Pancreas (tissue), 10 donors: Measurements from ENCODE around the gene CYSLTR1. TPM values are rescaled to one million over a fixed set of nuclear protein-coding genes. Genes with fewer than 3 reads are reported as not detected.

Experiments
- ATAC-seq, 4 donors: fragments of 200-7000 bp; cut with Tn5 transposase; one replicate each; pipeline versions ENCODE4 v1.8.0 to v1.9.1; 2020; ENCODE audit warnings: mild to moderate bottlenecking in 4 of 4, moderate library complexity in 4 of 4
- DNase-seq, 6 donors: peaks; one replicate each; pipeline ENCODE4 v3.0.0-alpha.2; 2020
- FAIRE-seq: peaks from 2 replicates; lab custom pipeline; 2012; peaks lifted over from hg19 to GRCh38; lab: Jason Lieb, UNC
- H3K27ac ChIP-seq, 4 donors: fragments of 200-600 bp; sonication (generic); 1 replicate in 3 of 4; 2 replicates in 1 of 4; pipeline versions ENCODE4 v1.5.0 to v1.8.0; 2020
- H3K27me3 ChIP-seq, 4 donors: fragments of 200-600 bp; one replicate each; pipeline ENCODE4 v1.8.0; 2021
- H3K36me3 ChIP-seq, 3 donors: fragments of 200-600 bp; sonication (generic) in 1 of 3; one replicate each; pipeline versions ENCODE4 v1.5.0 to v1.8.0; 2020 to 2021
- H3K4me1 ChIP-seq, 3 donors: fragments of 200-600 bp; one replicate each; pipeline ENCODE4 v1.8.0; 2021
- H3K4me3 ChIP-seq, 4 donors: fragments of 200-600 bp; sonication (generic) in 2 of 4; one replicate each; pipeline versions ENCODE4 v1.5.0 to v1.8.0; 2020 to 2021
- H3K9me3 ChIP-seq, 4 donors: fragments of 200-600 bp; one replicate each; pipeline ENCODE4 v1.8.0; 2021
- WGBS, 2 donors: extraction: QIAGEN DNeasy Blood & Tissue Kit; methylation state at CpG; one replicate each; pipeline ENCODE4 v1.1.7; 2013; 5-methylcytosine and 5-hydroxymethylcytosine counted together
- intact Hi-C, 3 donors: fragments of 100-400 bp; cut with DNase I; formaldehyde crosslinking; loops; one replicate each; pipeline versions ENCODE4 v1.11.1 to v1.14.2; 2022
- polyA plus RNA-seq, 2 donors: library from polyadenylated mRNA; stranded (reverse); fragments of 200-250 nt; gene quantifications; one replicate each; pipeline ENCODE4 v1.2.3, GENCODE V29; 2013
- total RNA-seq, 6 donors: library from RNA; stranded (reverse); fragmentation: NEBNext Ultra II Directional in 4 of 6; extraction: Animal tissue kit (Norgen Biotek cat#: 25700) in 4 of 6; gene quantifications; one replicate each; pipeline versions ENCODE4 v1.2.1 to v1.2.4, GENCODE V29; 2021 to 2023
- TF ChIP-seq, protein P1 (sequence below), 4 donors: fragments of 200-600 bp; sonication (generic) in 3 of 4; IDR thresholded peaks; one replicate each; pipeline versions ENCODE4 v1.5.0 to v1.8.0; 2021; ENCODE audit warnings: antibody characterized with exemption in 4 of 4
- donor health status: healthy with polysubstance abuse.
- donor health status: DM: no; HTN: no; CAD: no; lungs with moderate emphysema.
- donor health status: DM: no; HTN: no; CAD: no.
- donor health status: control.
- donor health status: control.
- donor health status: Bipolar disorder and iron deficiency.
- donor health status: DM: yes; HTN: yes; CAD: no.
- donor health status: DM: no; HTN: no; CAD: no.
- donor health status: DM: no; HTN: no; CAD: no.
- donor health status: DM: yes; HTN: yes; CAD: no.

The CYSLTR1 gene
- total and polyA plus RNA-seq, 8 donors, result 0.19 to 1.5 (median 0.42) TPM

DNA sequence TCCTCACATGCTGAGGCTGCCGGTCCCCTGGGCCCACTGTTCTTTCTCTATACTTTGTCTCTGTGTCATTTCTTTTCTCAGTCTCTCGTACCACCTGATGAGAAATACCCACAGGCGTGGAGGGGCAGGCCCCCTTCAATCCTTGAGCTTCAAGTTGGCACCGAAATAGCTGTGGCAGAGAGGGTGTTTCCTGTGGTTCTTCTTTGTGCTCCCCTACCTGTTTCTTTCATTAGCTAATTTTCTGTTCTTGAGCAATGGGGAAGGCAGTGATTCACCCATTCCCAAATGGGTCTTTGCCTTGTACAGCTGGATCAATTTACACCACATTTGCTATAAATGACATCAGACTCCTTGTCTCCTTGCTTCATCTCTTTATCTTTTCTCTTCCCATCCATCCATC, 2.1 kb upstream of the CYSLTR1 start:
- 42 to 50% methylated on average over 4 of the region's 4 CpGs for WGBS, 2 donors
- no peak for DNase-seq
- intact Hi-C loops, result no loop called here
- FAIRE-seq, result no peak
- Histone ChIP-seq H3K4me3 (no peak overlapping the region), H3K27ac (no peak overlapping the region), H3K36me3 (no peaks in the 10 kb centered on the region), H3K9me3 (no peaks in the 10 kb centered on the region), H3K4me1 (no peaks in the 10 kb centered on the region), H3K27me3 (peaks cover 0 to 17% (median 0%) of the 10 kb centered on the region in 4 donors)
- no peak for ATAC-seq
- TF ChIP-seq, protein P1, sequence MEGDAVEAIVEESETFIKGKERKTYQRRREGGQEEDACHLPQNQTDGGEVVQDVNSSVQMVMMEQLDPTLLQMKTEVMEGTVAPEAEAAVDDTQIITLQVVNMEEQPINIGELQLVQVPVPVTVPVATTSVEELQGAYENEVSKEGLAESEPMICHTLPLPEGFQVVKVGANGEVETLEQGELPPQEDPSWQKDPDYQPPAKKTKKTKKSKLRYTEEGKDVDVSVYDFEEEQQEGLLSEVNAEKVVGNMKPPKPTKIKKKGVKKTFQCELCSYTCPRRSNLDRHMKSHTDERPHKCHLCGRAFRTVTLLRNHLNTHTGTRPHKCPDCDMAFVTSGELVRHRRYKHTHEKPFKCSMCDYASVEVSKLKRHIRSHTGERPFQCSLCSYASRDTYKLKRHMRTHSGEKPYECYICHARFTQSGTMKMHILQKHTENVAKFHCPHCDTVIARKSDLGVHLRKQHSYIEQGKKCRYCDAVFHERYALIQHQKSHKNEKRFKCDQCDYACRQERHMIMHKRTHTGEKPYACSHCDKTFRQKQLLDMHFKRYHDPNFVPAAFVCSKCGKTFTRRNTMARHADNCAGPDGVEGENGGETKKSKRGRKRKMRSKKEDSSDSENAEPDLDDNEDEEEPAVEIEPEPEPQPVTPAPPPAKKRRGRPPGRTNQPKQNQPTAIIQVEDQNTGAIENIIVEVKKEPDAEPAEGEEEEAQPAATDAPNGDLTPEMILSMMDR (IDR thresholded peaks at IDR 0.05), result no peak

DNA sequence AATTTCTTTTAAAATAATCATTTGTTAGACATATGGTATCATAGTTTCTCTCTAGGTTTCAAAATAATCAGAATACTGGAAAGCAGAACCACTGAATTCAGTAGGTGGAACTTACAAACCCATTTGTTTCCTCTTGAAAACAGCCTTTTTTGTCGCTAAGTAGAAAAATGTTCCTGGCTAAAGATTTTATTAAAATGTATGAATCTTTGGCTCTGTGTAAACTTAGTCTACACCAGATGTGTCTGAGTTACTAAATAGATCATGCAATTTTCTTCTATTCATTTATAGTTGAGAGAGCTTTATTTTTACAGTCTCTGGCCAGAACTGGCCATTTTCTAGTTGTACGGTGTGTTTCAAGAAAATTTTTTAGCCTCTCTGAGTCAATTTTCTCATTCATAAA, 1.0 kb downstream of the CYSLTR1 start:
- no peak overlapping the region for H3K27ac ChIP-seq
- 62 to 75% methylated on average over 2 of the region's 2 CpGs for WGBS, 2 donors
- no peak for DNase-seq
- H3K4me3 ChIP-seq, result peak overlapping the region in 1 of 4 donors; percentile 11
- H3K27me3 ChIP-seq, result peaks cover 0 to 13% (median 0%) of the 10 kb centered on the region in 4 donors
- ATAC-seq, result no peak
- H3K36me3 ChIP-seq, result no peaks in the 10 kb centered on the region
- TF ChIP-seq, protein P1 (IDR thresholded peaks at IDR 0.05), result no peak
- H3K4me1 ChIP-seq, result no peaks in the 10 kb centered on the region
- intact Hi-C loops, result no loop called here
- H3K9me3 ChIP-seq, result no peaks in the 10 kb centered on the region
- peak; percentile 67 for FAIRE-seq

DNA sequence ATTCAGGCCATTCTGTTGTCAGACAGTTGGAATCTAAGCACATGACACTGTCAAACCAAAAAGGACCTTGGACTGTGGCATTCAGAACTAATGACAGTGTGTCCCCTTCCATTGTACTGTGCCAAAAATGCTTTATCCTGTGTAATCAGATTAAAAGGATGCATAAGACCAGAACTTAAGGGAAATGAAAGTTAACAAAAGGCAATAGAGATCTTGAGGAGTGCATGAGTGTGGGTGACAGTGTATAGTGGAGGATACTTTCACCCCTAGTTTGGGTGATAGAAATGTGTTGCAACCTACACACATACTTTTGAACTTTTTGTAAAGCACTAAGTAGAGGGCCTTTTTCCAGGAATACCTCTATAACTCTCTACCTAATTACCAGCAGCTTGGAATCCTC, 4.5 kb downstream of the CYSLTR1 start:
- Histone ChIP-seq H3K36me3 (no peaks in the 10 kb centered on the region), H3K4me1 (no peaks in the 10 kb centered on the region), H3K27ac (no peak overlapping the region), H3K4me3 (no peak overlapping the region), H3K27me3 (peaks cover 0 to 13% (median 0%) of the 10 kb centered on the region in 4 donors), H3K9me3 (no peaks in the 10 kb centered on the region)
- intact Hi-C loops, result no loop called here
- ATAC-seq (no peak), DNase-seq (no peak), FAIRE-seq (no peak)
- TF ChIP-seq, protein P1 (IDR thresholded peaks at IDR 0.05), result no peak

DNA sequence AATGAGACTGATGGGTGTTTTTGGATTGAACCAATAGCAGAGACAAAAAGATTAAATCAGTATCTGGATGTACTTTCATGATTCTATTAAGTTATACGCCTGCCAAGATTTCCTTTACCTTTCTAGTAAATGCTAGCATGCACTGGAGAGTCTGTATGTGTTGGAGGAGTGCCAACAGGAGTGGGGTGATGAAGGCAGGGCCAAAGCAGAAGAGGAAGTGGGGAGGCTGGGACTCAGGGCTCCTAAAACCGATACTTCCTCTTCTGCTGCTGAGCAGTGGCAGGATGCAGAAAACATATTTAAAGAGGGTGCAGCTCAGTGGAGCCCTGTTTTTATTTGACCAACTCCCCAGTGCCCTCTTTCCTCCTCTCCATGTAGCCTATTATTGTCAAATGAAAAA, 5.6 kb downstream of the CYSLTR1 start:
- TF ChIP-seq, protein P1 (IDR thresholded peaks at IDR 0.05), result no peak
- H3K27me3 ChIP-seq, result peaks cover 0 to 13% (median 0%) of the 10 kb centered on the region in 4 donors
- no peaks in the 10 kb centered on the region for H3K9me3 ChIP-seq
- intact Hi-C loops, result no loop called here
- FAIRE-seq (no peak), ATAC-seq (peak in 2 of 4 donors; percentile 70 to 72), DNase-seq (peak in 1 of 6 donors; percentile 35)
- H3K36me3 ChIP-seq, result no peaks in the 10 kb centered on the region
- H3K27ac ChIP-seq, result no peak overlapping the region
- no peaks in the 10 kb centered on the region for H3K4me1 ChIP-seq
- H3K4me3 ChIP-seq, result no peak overlapping the region
- 43 to 47% methylated on average over 2 of the region's 2 CpGs for WGBS, 2 donors

GRCh38 chrX:78316265-78316664, 11.1 kb downstream of the CYSLTR1 start:
- WGBS, 2 donors, result 45 to 50% methylated on average over 2 of the region's 2 CpGs
- DNase-seq (no peak), FAIRE-seq (no peak), ATAC-seq (no peak)
- intact Hi-C loops, result no loop called here
- Histone ChIP-seq H3K36me3 (no peaks in the 10 kb centered on the region), H3K9me3 (no peaks in the 10 kb centered on the region), H3K4me1 (no peaks in the 10 kb centered on the region), H3K4me3 (no peak overlapping the region), H3K27ac (no peak overlapping the region), H3K27me3 (peaks cover 0 to 2% (median 0%) of the 10 kb centered on the region in 4 donors)
- TF ChIP-seq, protein P1 (IDR thresholded peaks at IDR 0.05), result no peak
